SU-DHL-6 (cell line): ENCODE measurements around the gene GABRG2.
"Not testable (repeated sequence)": the region's sequence is repeated elsewhere in the genome, so short reads cannot be mapped to it uniquely, and the experiment has no call there.

Source experiments
- H2AFZ ChIP-seq: fragments of 200-600 bp; sonication (generic); 2 replicates; pipeline ENCODE4 v1.6.1; 2014; ENCODE audit warnings: low read depth, mild to moderate bottlenecking, moderate library complexity, mixed read lengths, antibody characterized with exemption, low read length; ENCODE audit not compliant: severe bottlenecking
- H3F3A ChIP-seq: fragments of 200-600 bp; shearing (Covaris generic); 2 replicates; pipeline ENCODE4 v1.6.0; 2016; ENCODE audit warnings: antibody characterized with exemption, mild to moderate bottlenecking; ENCODE audit not compliant: insufficient read depth
- H3K27ac ChIP-seq: fragments of 200-600 bp; sonication (generic); 2 replicates; pipeline ENCODE4 v1.5.1; 2016; ENCODE audit warnings: low read depth, mild to moderate bottlenecking, low read length, moderate library complexity, mixed read lengths
- H3K27me3 ChIP-seq: fragments of 200-600 bp; sonication (generic), shearing (Covaris generic); 2 replicates; pipeline ENCODE4 v1.6.0; 2014; ENCODE audit warnings: mild to moderate bottlenecking, low read length
- H3K36me3 ChIP-seq: fragments of 200-600 bp; sonication (generic); 2 replicates; pipeline ENCODE4 v1.6.1; 2014; ENCODE audit warnings: mild to moderate bottlenecking, low read length, mixed read lengths
- H3K4me2 ChIP-seq: fragments of 300-600, 200-600 bp; shearing (Covaris generic), sonication (generic); 2 replicates; pipeline ENCODE4 v1.6.0; 2014; ENCODE audit warnings: low read length, low read depth, mild to moderate bottlenecking; ENCODE audit not compliant: poor library complexity, severe bottlenecking
- H3K4me3 ChIP-seq: fragments of 200-600 bp; sonication (generic); 2 replicates; pipeline ENCODE4 v1.5.1; 2014; ENCODE audit warnings: antibody characterized with exemption, low read length, mild to moderate bottlenecking, mixed read lengths; ENCODE audit not compliant: insufficient read depth, poor library complexity, severe bottlenecking
- H3K79me2 ChIP-seq: fragments of 200-600 bp; sonication (generic); 2 replicates; pipeline ENCODE4 v1.6.1; 2014; ENCODE audit warnings: mild to moderate bottlenecking, low read length, moderate library complexity; ENCODE audit not compliant: insufficient read depth
- H3K9ac ChIP-seq: fragments of 200-600 bp; sonication (generic); 2 replicates; pipeline ENCODE4 v1.7.0; 2014; ENCODE audit warnings: mild to moderate bottlenecking, low read length
- H3K9me2 ChIP-seq: fragments of 200-600 bp; sonication (generic); replicated peaks from 2 replicates; pipeline ENCODE4 v1.6.1; 2014; ENCODE audit warnings: low read length; ENCODE audit not compliant: insufficient read depth
- H3K9me3 ChIP-seq: fragments of 200-600 bp; sonication (generic); 2 replicates; pipeline ENCODE4 v1.6.1; 2014; ENCODE audit warnings: low read length, mixed read lengths; ENCODE audit not compliant: insufficient read depth
- H4K20me1 ChIP-seq: fragments of 200-600 bp; sonication (generic); 2 replicates; pipeline ENCODE4 v1.6.1; 2014; ENCODE audit warnings: low read depth, mild to moderate bottlenecking, antibody characterized with exemption, low read length, moderate library complexity, mixed read lengths
- EZH2phosphoT487 ChIP-seq: fragments of 200-600 bp; sonication (generic), shearing (Covaris generic); conservative IDR thresholded peaks from 2 replicates; pipeline ENCODE4 v1.6.1; 2018; ENCODE audit warnings: mild to moderate bottlenecking, antibody characterized with exemption, low read length, moderate library complexity, mixed read lengths
- TF ChIP-seq, protein P1 (sequence below): fragments of 200-600 bp; sonication (generic); IDR thresholded peaks from one replicate; pipeline ENCODE4 v1.5.1; 2017; ENCODE audit warnings: antibody characterized with exemption, mild to moderate bottlenecking, low read length, moderate library complexity; ENCODE audit not compliant: insufficient read depth, poor library complexity, severe bottlenecking

The GABRG2 gene

DNA sequence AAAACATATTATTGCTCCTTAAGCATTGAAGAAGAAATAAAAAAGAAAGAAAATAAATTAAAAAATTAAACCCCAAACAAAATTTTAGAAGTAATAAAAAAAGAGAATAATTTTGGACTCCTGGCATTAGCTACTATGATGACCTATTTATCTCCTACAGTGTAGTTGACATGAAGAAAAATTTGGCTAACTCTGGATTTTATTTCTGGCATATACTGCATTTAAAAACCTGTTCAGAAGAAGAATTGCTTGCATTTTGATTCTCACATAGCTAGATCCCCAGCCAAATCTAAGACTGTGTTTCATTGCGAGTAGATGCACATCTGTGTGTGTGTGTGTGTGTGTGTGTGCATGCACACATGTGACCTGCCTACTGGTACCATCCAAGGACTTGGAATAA is 30.1 kb upstream of the GABRG2 start:
- H3K27me3 ChIP-seq = no peaks in the 10 kb centered on the region
- H3K4me2 ChIP-seq = no peak overlapping the region
- TF ChIP-seq EZH2phosphoT487 = no peak
- TF ChIP-seq, protein P1, sequence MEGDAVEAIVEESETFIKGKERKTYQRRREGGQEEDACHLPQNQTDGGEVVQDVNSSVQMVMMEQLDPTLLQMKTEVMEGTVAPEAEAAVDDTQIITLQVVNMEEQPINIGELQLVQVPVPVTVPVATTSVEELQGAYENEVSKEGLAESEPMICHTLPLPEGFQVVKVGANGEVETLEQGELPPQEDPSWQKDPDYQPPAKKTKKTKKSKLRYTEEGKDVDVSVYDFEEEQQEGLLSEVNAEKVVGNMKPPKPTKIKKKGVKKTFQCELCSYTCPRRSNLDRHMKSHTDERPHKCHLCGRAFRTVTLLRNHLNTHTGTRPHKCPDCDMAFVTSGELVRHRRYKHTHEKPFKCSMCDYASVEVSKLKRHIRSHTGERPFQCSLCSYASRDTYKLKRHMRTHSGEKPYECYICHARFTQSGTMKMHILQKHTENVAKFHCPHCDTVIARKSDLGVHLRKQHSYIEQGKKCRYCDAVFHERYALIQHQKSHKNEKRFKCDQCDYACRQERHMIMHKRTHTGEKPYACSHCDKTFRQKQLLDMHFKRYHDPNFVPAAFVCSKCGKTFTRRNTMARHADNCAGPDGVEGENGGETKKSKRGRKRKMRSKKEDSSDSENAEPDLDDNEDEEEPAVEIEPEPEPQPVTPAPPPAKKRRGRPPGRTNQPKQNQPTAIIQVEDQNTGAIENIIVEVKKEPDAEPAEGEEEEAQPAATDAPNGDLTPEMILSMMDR = no peak
- no peak overlapping the region for H3K27ac ChIP-seq
- no peaks in the 10 kb centered on the region for H4K20me1 ChIP-seq
- H3F3A ChIP-seq = no peaks in the 10 kb centered on the region
- no peaks in the 10 kb centered on the region for H3K9me2 ChIP-seq
- no peaks in the 10 kb centered on the region for H3K79me2 ChIP-seq
- no peaks in the 10 kb centered on the region for H3K36me3 ChIP-seq
- no peak overlapping the region for H3K4me3 ChIP-seq
- H3K9ac ChIP-seq = no peak overlapping the region
- no peaks in the 10 kb centered on the region for H3K9me3 ChIP-seq
- no peak overlapping the region for H2AFZ ChIP-seq

DNA sequence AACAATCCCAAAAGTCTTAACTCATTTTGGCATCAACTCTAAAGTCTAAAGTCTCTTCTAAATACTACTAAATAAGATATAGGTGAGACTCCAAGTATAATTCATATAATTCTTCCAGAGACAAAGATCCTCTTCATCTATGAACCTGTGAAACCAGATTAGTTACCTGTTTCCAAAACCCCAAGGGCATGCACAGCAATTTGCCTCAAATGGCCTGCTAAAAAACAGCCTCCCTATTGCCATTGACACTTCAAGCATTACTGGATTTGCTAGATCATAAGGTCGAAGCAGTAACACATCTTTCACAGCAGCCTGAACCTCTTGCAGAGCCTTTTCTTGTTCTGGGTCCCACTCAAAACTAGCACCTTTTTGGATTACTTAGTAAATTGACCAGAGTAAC is 20.3 kb upstream of the GABRG2 start:
- Histone ChIP-seq H3K4me3 (no peak overlapping the region), H3K27ac (no peak overlapping the region), H3K36me3 (no peaks in the 10 kb centered on the region), H3K9me3 (no peaks in the 10 kb centered on the region), H3K27me3 (no peaks in the 10 kb centered on the region), H3K4me2 (no peak overlapping the region), H4K20me1 (no peaks in the 10 kb centered on the region), H3F3A (no peaks in the 10 kb centered on the region), H2AFZ (no peak overlapping the region), H3K9me2 (no peaks in the 10 kb centered on the region), H3K79me2 (no peaks in the 10 kb centered on the region), H3K9ac (no peak overlapping the region)
- TF ChIP-seq EZH2phosphoT487 = no peak
- TF ChIP-seq, protein P1 = no peak

DNA sequence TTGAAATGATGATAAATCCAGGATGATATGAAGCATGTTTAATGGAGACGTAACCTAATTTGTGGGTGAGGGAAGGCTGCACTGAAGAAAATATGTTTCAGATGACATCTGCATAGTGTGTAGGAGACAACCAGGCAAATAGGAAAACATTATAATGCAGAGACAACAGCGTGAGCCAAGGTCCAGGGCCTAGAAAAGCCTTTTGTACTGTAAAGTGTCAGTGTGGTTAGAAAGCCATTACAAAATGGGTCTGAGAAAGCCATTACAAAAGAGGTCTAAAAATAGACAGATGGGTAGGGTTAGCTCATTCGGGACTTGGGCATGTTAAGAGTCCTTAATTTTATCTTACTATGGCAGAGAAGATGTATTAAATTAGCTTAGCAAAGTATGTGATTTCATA is 14.9 kb upstream of the GABRG2 start:
- Histone ChIP-seq H3K79me2 (no peaks in the 10 kb centered on the region), H3K36me3 (no peaks in the 10 kb centered on the region), H3K27ac (no peak overlapping the region), H3K4me3 (no peak overlapping the region), H4K20me1 (no peaks in the 10 kb centered on the region), H3K9me2 (no peaks in the 10 kb centered on the region), H3K4me2 (no peak overlapping the region), H3K27me3 (no peaks in the 10 kb centered on the region), H3K9ac (no peak overlapping the region), H3F3A (no peaks in the 10 kb centered on the region), H3K9me3 (no peaks in the 10 kb centered on the region), H2AFZ (no peak overlapping the region)
- TF ChIP-seq EZH2phosphoT487 = no peak
- TF ChIP-seq, protein P1 = no peak

DNA sequence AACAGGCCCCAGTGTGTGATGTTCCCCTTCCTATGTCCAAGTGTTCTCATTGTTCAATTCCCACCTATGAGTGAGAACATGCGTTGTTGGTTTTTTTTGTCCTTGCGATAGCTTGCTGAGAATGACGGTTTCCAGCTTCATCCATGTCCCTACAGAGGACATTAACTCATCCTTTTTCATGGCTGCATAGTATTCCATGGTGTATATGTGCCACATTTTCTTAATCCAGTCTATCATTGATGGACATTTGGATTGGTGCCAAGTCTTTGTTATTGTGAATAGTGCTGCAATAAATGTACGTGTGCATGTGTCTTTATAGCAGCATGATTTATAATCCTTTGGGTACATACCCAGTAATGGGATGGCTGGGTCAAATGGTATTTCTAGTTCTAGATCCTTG is 12.5 kb upstream of the GABRG2 start:
- H3K9me3 ChIP-seq, H2AFZ ChIP-seq, H3K9me2 ChIP-seq, H3K27me3 ChIP-seq, H3K27ac ChIP-seq, H3K79me2 ChIP-seq, H3F3A ChIP-seq, H3K9ac ChIP-seq, H3K4me3 ChIP-seq, H3K4me2 ChIP-seq, H4K20me1 ChIP-seq, H3K36me3 ChIP-seq: not testable (repeated sequence)
